OCI-LY7 (cell line): ENCODE data around the gene SH2D7.

Experiments used
- CTCF ChIP-seq: fragments of 200-600 bp; sonication (generic); conservative IDR thresholded peaks from 2 replicates; pipeline ENCODE4 v1.5.1; 2014; ENCODE audit warnings: mild to moderate bottlenecking, antibody characterized with exemption, low read length, moderate library complexity, mixed read lengths
- EZH2phosphoT487 ChIP-seq: fragments of 200-600 bp; sonication (generic); IDR thresholded peaks from 2 replicates; pipeline ENCODE4 v1.6.1; 2018; ENCODE audit warnings: low read depth, borderline replicate concordance, mild to moderate bottlenecking, mixed run types, antibody characterized with exemption, low read length, moderate library complexity, mixed read lengths

GRCh38 chr15:78070049-78070700 lies 22.2 kb upstream of the SH2D7 start:
- TF ChIP-seq CTCF = no peak
- TF ChIP-seq EZH2phosphoT487 = no peak
